Karpas-422 (cell line): Measurements from ENCODE around the gene PCDH12. TPM values are rescaled to one million over a fixed set of nuclear protein-coding genes. Genes with fewer than 3 reads are reported as not detected.
"Not testable (repeated sequence)": the region's sequence is repeated elsewhere in the genome, so short reads cannot be mapped to it uniquely, and the experiment has no call there.

Source experiments
- DNase-seq: peaks from one replicate; pipeline ENCODE4 v3.0.0-alpha.2; 2015
- H2AFZ ChIP-seq: fragments of 200-600 bp; sonication (generic); 2 replicates; pipeline ENCODE4 v1.6.1; 2014; ENCODE audit warnings: antibody characterized with exemption, low read length, mixed read lengths
- H3K27ac ChIP-seq: fragments of 200-600 bp; sonication (generic); 2 replicates; pipeline ENCODE4 v1.5.1; 2014; ENCODE audit warnings: mild to moderate bottlenecking, low read length, moderate library complexity
- H3K27me3 ChIP-seq: fragments of 200-600 bp; sonication (generic); 2 replicates; pipeline ENCODE4 v1.6.1; 2014; ENCODE audit warnings: low read length, mixed read lengths
- H3K36me3 ChIP-seq: fragments of 200-600 bp; sonication (generic); 2 replicates; pipeline ENCODE4 v1.6.1; 2014; ENCODE audit warnings: low read length, mixed read lengths; ENCODE audit not compliant: insufficient read depth
- H3K4me1 ChIP-seq: fragments of 200-600 bp; sonication (generic); 2 replicates; pipeline ENCODE4 v1.6.1; 2014; ENCODE audit warnings: mild to moderate bottlenecking, low read length, mixed read lengths
- H3K4me2 ChIP-seq: fragments of 200-600 bp; sonication (generic); 2 replicates; pipeline ENCODE4 v1.6.1; 2014; ENCODE audit warnings: low read length, low read depth, mild to moderate bottlenecking; ENCODE audit not compliant: poor library complexity, severe bottlenecking
- H3K4me3 ChIP-seq: fragments of 200-600 bp; sonication (generic); 2 replicates; pipeline ENCODE4 v1.5.1; 2014; ENCODE audit warnings: mild to moderate bottlenecking, antibody characterized with exemption, low read length, mixed read lengths
- H3K79me2 ChIP-seq: fragments of 200-600 bp; sonication (generic); 2 replicates; pipeline ENCODE4 v1.6.1; 2014; ENCODE audit warnings: mild to moderate bottlenecking, low read length, mixed read lengths
- H3K9ac ChIP-seq: fragments of 200-600 bp; sonication (generic); 2 replicates; pipeline ENCODE4 v1.6.0; 2014; ENCODE audit warnings: low read length
- H3K9me2 ChIP-seq: fragments of 200-600 bp; sonication (generic), shearing (Covaris generic); replicated peaks from 2 replicates; pipeline ENCODE4 v1.6.0; 2014; ENCODE audit warnings: mild to moderate bottlenecking, low read length, moderate library complexity; ENCODE audit not compliant: insufficient read depth
- H3K9me3 ChIP-seq: fragments of 300-700, 200-600 bp; sonication (generic); 2 replicates; pipeline ENCODE4 v1.6.1; 2014; ENCODE audit warnings: low read length, mixed read lengths
- H4K20me1 ChIP-seq: fragments of 200-600 bp; sonication (generic); 2 replicates; pipeline ENCODE4 v1.6.1; 2014; ENCODE audit warnings: mild to moderate bottlenecking, antibody characterized with exemption, low read length, low read depth; ENCODE audit not compliant: insufficient read depth
- total RNA-seq: library from RNA; depleted of rRNA; stranded (reverse); fragments of >200 nt; shearing (Covaris generic); gene quantifications from 2 replicates; pipeline ENCODE4 v1.2.3, GENCODE V29; 2014; ENCODE audit warnings: low replicate concordance

The PCDH12 gene
- total RNA-seq, 1 experiment from 2014 or later = not detected

- H2AFZ ChIP-seq = no peak overlapping the region
- H3K79me2 ChIP-seq = peaks cover 22% of the 10 kb centered on the region
- H3K27ac ChIP-seq = no peak overlapping the region
- H3K27me3 ChIP-seq = no peaks in the 10 kb centered on the region
- H3K36me3 ChIP-seq = peaks cover 35% of the 10 kb centered on the region
- no peaks in the 10 kb centered on the region for H3K9me3 ChIP-seq
- H3K4me2 ChIP-seq = no peak overlapping the region
- peaks cover 12% of the 10 kb centered on the region for H3K4me1 ChIP-seq
- no peak for DNase-seq
- 0 out of 2 replicates have a peak, but pooled peaks cover 3% of the 10 kb centered on the region for H4K20me1 ChIP-seq
- no peak overlapping the region for H3K4me3 ChIP-seq
- H3K9me2 ChIP-seq = no peaks in the 10 kb centered on the region
- H3K9ac ChIP-seq = no peak overlapping the region
Measured at GRCh38 chr5:141926434-141926833, 31.6 kb downstream of the PCDH12 start.

DNA sequence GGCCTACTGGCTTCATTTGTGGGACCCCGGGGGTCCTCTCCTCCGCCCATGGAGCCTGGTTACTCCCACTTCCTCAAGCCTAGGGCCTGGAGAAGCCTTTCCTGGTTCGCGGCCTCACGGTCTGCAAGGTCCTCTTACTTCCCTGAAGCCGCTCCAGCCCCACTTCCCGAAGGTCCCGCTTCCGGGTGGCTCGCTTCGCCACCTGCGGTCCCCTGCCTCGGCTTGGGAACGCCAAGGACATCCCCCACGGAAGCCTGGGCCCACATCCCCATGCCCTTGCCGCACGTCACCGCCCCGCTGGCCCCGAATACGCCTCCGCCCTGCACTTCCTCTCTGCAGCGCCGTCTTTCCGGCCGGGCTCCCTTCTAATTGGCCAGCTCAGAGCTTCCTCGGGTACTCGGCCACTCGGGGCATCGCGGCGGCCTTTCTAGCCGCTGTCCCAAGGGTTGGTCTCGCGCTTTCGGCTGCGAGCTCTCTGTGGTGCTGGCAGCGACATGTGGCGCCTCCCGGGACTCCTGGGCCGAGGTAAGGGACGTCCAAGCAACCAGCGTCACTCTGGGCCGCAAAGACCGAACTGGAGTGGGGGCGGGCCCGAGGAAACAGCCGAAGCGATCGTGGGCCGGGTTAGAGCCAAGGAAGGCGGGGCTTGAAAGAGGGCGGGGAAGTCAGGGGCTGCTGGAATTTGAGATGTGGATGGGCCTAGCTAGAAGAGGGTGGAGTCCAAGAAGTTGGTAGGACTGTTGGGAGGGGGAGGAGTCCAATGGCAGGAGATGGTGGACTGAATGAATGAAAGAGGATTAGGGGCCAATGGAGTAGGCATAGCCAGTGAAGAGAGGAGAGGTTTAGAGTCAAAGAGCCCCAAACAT lies 34.3 kb downstream of the PCDH12 start, which contains the start of gene DELE1:
Gene DELE1 (plus strand): TSS at position 424 of the 866 bp plus-strand sequence. CDS start 71 bp downstream, at position 495.
- 0 out of 2 replicates have a peak, but pooled peaks cover 3% of the 10 kb centered on the region for H4K20me1 ChIP-seq
- DNase-seq = peak; percentile 97
- peaks cover 23% of the 10 kb centered on the region; the same call in 1 of the 2 replicates for H3K36me3 ChIP-seq
- H3K79me2 ChIP-seq = peaks cover 22% of the 10 kb centered on the region
- H3K9ac ChIP-seq = peak within 1 kb of the TSS; percentile 99
- peak within 1 kb of the TSS; percentile 97 for H3K4me3 ChIP-seq
- H3K4me1 ChIP-seq = peaks cover 12% of the 10 kb centered on the region
- no peaks in the 10 kb centered on the region for H3K27me3 ChIP-seq
- H2AFZ ChIP-seq = peak within 1 kb of the TSS; percentile 68; the same call in 1 of the 2 replicates
- peak within 1 kb of the TSS; percentile 96 for H3K4me2 ChIP-seq
- peak within 1 kb of the TSS; percentile 88 for H3K27ac ChIP-seq
- H3K9me3 ChIP-seq = no peaks in the 10 kb centered on the region
- no peaks in the 10 kb centered on the region for H3K9me2 ChIP-seq

GRCh38 chr5:141922827-141923447 lies 35.1 kb downstream of the PCDH12 start:
- not testable (repeated sequence) for H3K9me3 ChIP-seq, H3K9me2 ChIP-seq, H3K27me3 ChIP-seq, DNase-seq, H4K20me1 ChIP-seq
- Histone ChIP-seq H3K36me3 (peaks cover 20% of the 10 kb centered on the region; the same call in 1 of the 2 replicates), H3K4me2 (peak overlapping the region; percentile 96), H3K79me2 (peaks cover 22% of the 10 kb centered on the region), H3K9ac (peak overlapping the region; percentile 99), H3K4me1 (peaks cover 12% of the 10 kb centered on the region), H3K27ac (peak overlapping the region; percentile 88), H3K4me3 (peak overlapping the region; percentile 97), H2AFZ (peak overlapping the region; percentile 23; the same call in 1 of the 2 replicates)

- Histone ChIP-seq H3K27me3 (no peaks in the 10 kb centered on the region), H3K9me2 (no peaks in the 10 kb centered on the region)
Measured at GRCh38 chr5:141920771-141921170, 37.2 kb downstream of the PCDH12 start.

GRCh38 chr5:141919218-141920119 lies 38.5 kb downstream of the PCDH12 start:
- peaks cover 14% of the 10 kb centered on the region for H3K79me2 ChIP-seq
- no peaks in the 10 kb centered on the region for H3K27me3 ChIP-seq
- no peak overlapping the region for H3K9ac ChIP-seq
- no peak for DNase-seq
- H3K4me2 ChIP-seq = no peak overlapping the region
- H3K9me2 ChIP-seq = no peaks in the 10 kb centered on the region
- H3K36me3 ChIP-seq = no peaks in the 10 kb centered on the region
- peaks cover 28% of the 10 kb centered on the region for H3K4me1 ChIP-seq
- no peak overlapping the region for H3K27ac ChIP-seq
- 0 out of 2 replicates have a peak, but pooled peaks cover 3% of the 10 kb centered on the region for H4K20me1 ChIP-seq
- no peak overlapping the region; the same call in 1 of the 2 replicates for H2AFZ ChIP-seq
- H3K9me3 ChIP-seq = no peaks in the 10 kb centered on the region
- H3K4me3 ChIP-seq = no peak overlapping the region

More at GRCh38 chr5:141920771-141921170, 37.2 kb downstream of the PCDH12 start:
- Histone ChIP-seq H3K4me3 (no peak overlapping the region), H3K4me1 (peaks cover 28% of the 10 kb centered on the region), H4K20me1 (0 out of 2 replicates have a peak, but pooled peaks cover 3% of the 10 kb centered on the region), H3K9ac (no peak overlapping the region), H3K36me3 (peaks cover 3% of the 10 kb centered on the region; the same call in 1 of the 2 replicates), H2AFZ (no peak overlapping the region), H3K27ac (no peak overlapping the region), H3K79me2 (peaks cover 22% of the 10 kb centered on the region), H3K4me2 (no peak overlapping the region), H3K9me3 (no peaks in the 10 kb centered on the region)
- DNase-seq = no peak

GRCh38 chr5:141917760-141918159 lies 40.2 kb downstream of the PCDH12 start:
- H4K20me1 ChIP-seq = no peaks in the 10 kb centered on the region
- H3K79me2 ChIP-seq = peaks cover 3% of the 10 kb centered on the region; the same call in 1 of the 2 replicates
- H3K27ac ChIP-seq = no peak overlapping the region
- H3K27me3 ChIP-seq = no peaks in the 10 kb centered on the region
- H3K4me2 ChIP-seq = no peak overlapping the region
- no peak overlapping the region for H2AFZ ChIP-seq
- no peaks in the 10 kb centered on the region for H3K9me3 ChIP-seq
- no peak overlapping the region for H3K4me3 ChIP-seq
- H3K9ac ChIP-seq = no peak overlapping the region
- no peaks in the 10 kb centered on the region for H3K9me2 ChIP-seq
- no peaks in the 10 kb centered on the region for H3K36me3 ChIP-seq
- DNase-seq = no peak
- H3K4me1 ChIP-seq = peaks cover 33% of the 10 kb centered on the region

DNA sequence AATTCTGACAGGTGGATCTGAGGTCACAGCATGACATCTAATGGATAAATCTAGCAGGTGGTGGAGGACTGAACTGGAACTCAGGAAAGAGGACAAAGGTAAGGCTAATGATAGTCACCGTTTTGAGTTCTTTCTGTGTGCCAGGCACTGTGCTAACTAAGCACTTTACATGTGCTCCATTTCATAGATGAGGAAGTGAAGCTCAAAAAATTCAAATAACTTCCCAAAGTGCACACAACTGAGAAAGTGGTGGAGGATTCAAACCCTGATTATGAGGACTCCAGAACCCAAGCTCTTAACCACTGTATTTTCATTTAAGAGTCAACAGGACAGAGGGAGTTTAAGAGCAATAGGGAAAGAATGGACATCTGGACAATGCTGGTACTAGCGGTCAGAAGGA lies 41.5 kb downstream of the PCDH12 start:
- DNase-seq = peak; percentile 71
- no peaks in the 10 kb centered on the region for H4K20me1 ChIP-seq
- peak overlapping the region; percentile 23; the same call in 1 of the 2 replicates for H3K9ac ChIP-seq
- H3K9me3 ChIP-seq = no peaks in the 10 kb centered on the region
- H3K27ac ChIP-seq = 0 out of 2 replicates have a peak overlapping the region, but pooled peaks have one; percentile 37
- peak overlapping the region; percentile 77 for H2AFZ ChIP-seq
- H3K4me2 ChIP-seq = peak overlapping the region; percentile 62
- no peaks in the 10 kb centered on the region for H3K27me3 ChIP-seq
- peaks cover 28% of the 10 kb centered on the region for H3K4me1 ChIP-seq
- no peaks in the 10 kb centered on the region for H3K36me3 ChIP-seq
- H3K79me2 ChIP-seq = no peaks in the 10 kb centered on the region
- H3K4me3 ChIP-seq = no peak overlapping the region
- H3K9me2 ChIP-seq = no peaks in the 10 kb centered on the region
